ENCODE data around the gene XXYLT1. TPM values are rescaled to one million over a fixed set of nuclear protein-coding genes. Genes with fewer than 3 reads are reported as not detected.

The XXYLT1 gene
- polyA plus RNA-seq, 1 donor (not counting 4 experiments of a cell fraction or from before 2014, with no cell fraction given): 11.1 TPM

- Histone ChIP-seq H3K4me1 (ENCODE audit: control insufficient read depth, extremely low read depth, insufficient read depth, low read length) (peaks cover 29% of the 10 kb centered on the region), H3K9ac (ENCODE audit: control insufficient read depth, extremely low read depth, insufficient read depth, low read length) (no peak overlapping the region), H3K9me3 (ENCODE audit: control insufficient read depth, low read depth, low read length) (peaks cover 3% of the 10 kb centered on the region), H4K20me1 (ENCODE audit: control insufficient read depth, extremely low read depth, insufficient read depth, low read length) (no peaks in the 10 kb centered on the region), H3K79me2 (ENCODE audit: control insufficient read depth, insufficient read depth, low read length) (no peaks in the 10 kb centered on the region), H3K27me3 (ENCODE audit: control insufficient read depth, extremely low read depth, insufficient read depth, low read length) (no peaks in the 10 kb centered on the region), H2AFZ (ENCODE audit: control insufficient read depth, low read length) (no peak overlapping the region), H3K4me2 (ENCODE audit: control insufficient read depth, extremely low read depth, insufficient read depth, low read depth, low read length) (no peak overlapping the region), H3K4me3 (ENCODE audit: control insufficient read depth in 2 of 3, extremely low read depth in 1 of 3, insufficient read depth in 2 of 3, low read depth in 1 of 3, low read length in 3 of 3) (no peak overlapping the region), H3K9me1 (ENCODE audit: control insufficient read depth, extremely low read depth, insufficient read depth, low read length) (no peaks in the 10 kb centered on the region), H3K36me3 (ENCODE audit: control insufficient read depth in 2 of 2, extremely low read depth in 1 of 2, insufficient read depth in 2 of 2, low read length in 2 of 2) (no peaks in the 10 kb centered on the region), H3K27ac (ENCODE audit: control insufficient read depth, insufficient read depth, low read length) (peak overlapping the region; percentile 76)
- FAIRE-seq (no peak), DNase-seq (ENCODE audit: low read depth, low spot score) (no peak)
- dilution Hi-C loops (cut with MboI; ENCODE audit: extremely low pct_ligation_motif_present, low sequenced_read_pairs): no loop called here
- TF ChIP-seq CTCF (optimal IDR thresholded peaks at IDR 0.05 in 1 of 3, IDR thresholded peaks at IDR 0.05 in 1 of 3, conservative IDR thresholded peaks at IDR 0.05 in 1 of 3; ENCODE audit: extremely low read depth in 1 of 3, insufficient read depth in 2 of 3, low read length in 3 of 3): no peak
- TF ChIP-seq EZH2 (IDR thresholded peaks at IDR 0.05; ENCODE audit: low read length): no peak
Measured at GRCh38 chr3:195101927-195102608, 168.9 kb downstream of the XXYLT1 start.

GRCh38 chr3:195101001-195101583, 169.9 kb downstream of the XXYLT1 start:
- Histone ChIP-seq H3K27me3 (ENCODE audit: control insufficient read depth, extremely low read depth, insufficient read depth, low read length) (no peaks in the 10 kb centered on the region), H3K27ac (ENCODE audit: control insufficient read depth, insufficient read depth, low read length) (peak overlapping the region; percentile 48), H3K9ac (ENCODE audit: control insufficient read depth, extremely low read depth, insufficient read depth, low read length) (peak overlapping the region; percentile 8), H3K4me2 (ENCODE audit: control insufficient read depth, extremely low read depth, insufficient read depth, low read depth, low read length) (peak overlapping the region; percentile 4), H2AFZ (ENCODE audit: control insufficient read depth, low read length) (peak overlapping the region; percentile 1), H3K4me1 (ENCODE audit: control insufficient read depth, extremely low read depth, insufficient read depth, low read length) (peaks cover 36% of the 10 kb centered on the region), H3K4me3 (ENCODE audit: control insufficient read depth in 2 of 3, extremely low read depth in 1 of 3, insufficient read depth in 2 of 3, low read depth in 1 of 3, low read length in 3 of 3) (no peak overlapping the region), H3K36me3 (ENCODE audit: control insufficient read depth in 2 of 2, extremely low read depth in 1 of 2, insufficient read depth in 2 of 2, low read length in 2 of 2) (no peaks in the 10 kb centered on the region), H3K9me1 (ENCODE audit: control insufficient read depth, extremely low read depth, insufficient read depth, low read length) (no peaks in the 10 kb centered on the region), H3K9me3 (ENCODE audit: control insufficient read depth, low read depth, low read length) (peaks cover 3% of the 10 kb centered on the region), H4K20me1 (ENCODE audit: control insufficient read depth, extremely low read depth, insufficient read depth, low read length) (no peaks in the 10 kb centered on the region), H3K79me2 (ENCODE audit: control insufficient read depth, insufficient read depth, low read length) (no peaks in the 10 kb centered on the region)
- dilution Hi-C loops (cut with MboI; ENCODE audit: extremely low pct_ligation_motif_present, low sequenced_read_pairs): no loop called here
- DNase-seq (ENCODE audit: low read depth, low spot score) (no peak), FAIRE-seq (no peak)
- no peak for TF ChIP-seq EZH2 (IDR thresholded peaks at IDR 0.05; ENCODE audit: low read length)
- TF ChIP-seq CTCF (optimal IDR thresholded peaks at IDR 0.05 in 1 of 3, IDR thresholded peaks at IDR 0.05 in 1 of 3, conservative IDR thresholded peaks at IDR 0.05 in 1 of 3; ENCODE audit: extremely low read depth in 1 of 3, insufficient read depth in 2 of 3, low read length in 3 of 3): no peak
